ENCODE measurements around the gene KIRREL2.

The KIRREL2 gene

DNA sequence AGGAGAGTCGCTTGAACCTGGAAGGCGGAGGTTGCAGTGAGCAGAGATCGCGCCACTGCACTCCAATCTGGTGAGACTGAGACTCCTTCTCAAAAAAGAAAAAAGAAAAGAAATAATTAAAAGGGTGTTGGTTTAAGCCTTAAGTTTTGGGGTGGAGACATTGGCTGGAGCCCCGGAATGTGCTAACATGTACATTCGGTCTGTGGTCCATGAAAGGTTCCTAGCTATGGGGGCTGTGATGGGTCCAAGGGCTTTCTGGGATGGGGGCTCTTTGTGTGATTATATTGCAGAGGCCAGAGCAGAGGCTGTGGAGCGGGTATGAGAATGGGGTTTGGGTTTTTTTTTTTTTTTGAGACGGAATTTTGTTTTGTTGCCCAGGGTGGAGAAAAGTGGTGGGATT, 29.2 kb downstream of the KIRREL2 start:
- no peaks in the 10 kb centered on the region for H3K4me1 ChIP-seq (ENCODE audit: control insufficient read depth, insufficient read depth, low read length)
- POLR2A ChIA-PET, result interaction anchor here (0.7 to 4.4 kb wide), 4 partner anchors 15 to 237 kb away, joined by 3 to 23 read pairs (median 3); no protein-coding TSS in a partner anchor
- no peak for TF ChIP-seq ZNF23 (tag by site-specific recombination; IDR thresholded peaks at IDR 0.05; ENCODE audit: borderline replicate concordance)
- TF ChIP-seq ZNF324 (tag by site-specific recombination; IDR thresholded peaks at IDR 0.05), result no peak
- no peak for TF ChIP-seq ZNF510 (tag by site-specific recombination; IDR thresholded peaks at IDR 0.05; ENCODE audit: insufficient replicate concordance)
- no peak for TF ChIP-seq ZSCAN23 (tag by site-specific recombination; IDR thresholded peaks at IDR 0.05)
- no peak for TF ChIP-seq GLIS2 (tag by site-specific recombination; IDR thresholded peaks at IDR 0.05)
- no peak for TF ChIP-seq ZNF560 (tag by site-specific recombination; IDR thresholded peaks at IDR 0.05; ENCODE audit: borderline replicate concordance)
- TF ChIP-seq CTCF (tag by site-specific recombination; IDR thresholded peaks at IDR 0.05), result no peak
- TF ChIP-seq ZNF501 (tag by site-specific recombination; IDR thresholded peaks at IDR 0.05), result no peak
- no peak for TF ChIP-seq ZNF433 (tag by site-specific recombination; IDR thresholded peaks at IDR 0.05; ENCODE audit: low read depth)
- no peak for TF ChIP-seq ZNF701 (tag by site-specific recombination; IDR thresholded peaks at IDR 0.05)
- TF ChIP-seq ZSCAN18 (tag by site-specific recombination; IDR thresholded peaks at IDR 0.05), result no peak
- TF ChIP-seq, protein P1, sequence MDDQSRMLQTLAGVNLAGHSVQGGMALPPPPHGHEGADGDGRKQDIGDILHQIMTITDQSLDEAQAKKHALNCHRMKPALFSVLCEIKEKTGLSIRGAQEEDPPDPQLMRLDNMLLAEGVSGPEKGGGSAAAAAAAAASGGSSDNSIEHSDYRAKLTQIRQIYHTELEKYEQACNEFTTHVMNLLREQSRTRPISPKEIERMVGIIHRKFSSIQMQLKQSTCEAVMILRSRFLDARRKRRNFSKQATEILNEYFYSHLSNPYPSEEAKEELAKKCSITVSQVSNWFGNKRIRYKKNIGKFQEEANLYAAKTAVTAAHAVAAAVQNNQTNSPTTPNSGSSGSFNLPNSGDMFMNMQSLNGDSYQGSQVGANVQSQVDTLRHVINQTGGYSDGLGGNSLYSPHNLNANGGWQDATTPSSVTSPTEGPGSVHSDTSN (CRISPR knock-in tag; IDR thresholded peaks at IDR 0.05), result no peak
- no peak for TF ChIP-seq ZNF629 (tag by site-specific recombination; IDR thresholded peaks at IDR 0.05)
- no peak for TF ChIP-seq BCL6B (tag by site-specific recombination; IDR thresholded peaks at IDR 0.05)
- TF ChIP-seq ZFP69B (tag by site-specific recombination; IDR thresholded peaks at IDR 0.05), result no peak
- TF ChIP-seq ZNF366 (tag by site-specific recombination; conservative IDR thresholded peaks at IDR 0.05), result no peak
- TF ChIP-seq ZNF670 (tag by site-specific recombination; IDR thresholded peaks at IDR 0.05; ENCODE audit: low read depth), result no peak
- no peak overlapping the region for H3K4me3 ChIP-seq (ENCODE audit: low read depth, low read length)
- H3K27ac ChIP-seq (ENCODE audit: extremely low read depth, low read depth, low read length), result no peak overlapping the region
- H3K9me3 ChIP-seq (ENCODE audit: control insufficient read depth, insufficient read depth, low read depth, low read length), result no peaks in the 10 kb centered on the region; the same call in 1 of the 2 replicates
- H3K36me3 ChIP-seq (ENCODE audit: control insufficient read depth in 2 of 2, insufficient read depth in 1 of 2, low read length in 2 of 2), result peaks cover 34 to 40% of the 10 kb centered on the region in 2 experiments
- CTCF ChIA-PET, result interaction anchor here (0.6 to 8.8 kb wide), 6 partner anchors 8 to 109 kb away, joined by 3 to 185 read pairs (median 3); partner anchors contain the start of gene NFKBID

GRCh38 chr19:35887197-35887596, 30.5 kb downstream of the KIRREL2 start:
- CTCF ChIA-PET, result interaction anchor here (0.6 to 8.8 kb wide), 4 partner anchors 29 to 67 kb away, joined by 3 to 185 read pairs (median 4); no protein-coding TSS in a partner anchor
- Histone ChIP-seq H3K27ac (ENCODE audit: extremely low read depth, low read depth, low read length) (no peak overlapping the region), H3K4me3 (ENCODE audit: low read depth, low read length) (no peak overlapping the region), H3K9me3 (ENCODE audit: control insufficient read depth, insufficient read depth, low read depth, low read length) (no peaks in the 10 kb centered on the region; the same call in 1 of the 2 replicates), H3K36me3 (ENCODE audit: control insufficient read depth in 2 of 2, insufficient read depth in 1 of 2, low read length in 2 of 2) (peaks cover 45 to 47% of the 10 kb centered on the region in 2 experiments), H3K4me1 (ENCODE audit: control insufficient read depth, insufficient read depth, low read length) (no peaks in the 10 kb centered on the region)
- TF ChIP-seq ZNF221 (tag by site-specific recombination; IDR thresholded peaks at IDR 0.05; ENCODE audit: borderline replicate concordance) (no peak), ZNF600 (tag by site-specific recombination; IDR thresholded peaks at IDR 0.05) (peak; percentile 61; the same call in 1 of the 2 replicates), ZBTB8A (tag by site-specific recombination; IDR thresholded peaks at IDR 0.05) (no peak), ZNF112 (tag by site-specific recombination; IDR thresholded peaks at IDR 0.05) (0 out of 2 replicates have a peak, but pooled peaks have one; percentile 15)
- POLR2A ChIA-PET, result interaction anchor here (0.7 kb wide), 1 partner anchor 27 kb away, joined by 3 read pairs; no protein-coding TSS in a partner anchor

Measured in HEK293 (cell line).